Heart left ventricle (tissue), 13 donors: ENCODE measurements around the gene NNMT.

Source experiments
- POLR2A ChIP-seq, 2 donors: fragments of 450-650 bp; IDR thresholded peaks; one replicate each; pipeline ENCODE4 v1.6.1; 2017; ENCODE audit warnings: antibody characterized with exemption in 2 of 2, mild to moderate bottlenecking in 2 of 2, moderate library complexity in 2 of 2
- TF ChIP-seq, protein P1 (sequence below), 12 donors: fragments of 200-600 bp; sonication (generic) in 4 of 12; IDR thresholded peaks; one replicate each; pipeline versions ENCODE4 v1.5.0 to v1.8.0; 2018 to 2022; ENCODE audit warnings: antibody characterized with exemption in 12 of 12, mild to moderate bottlenecking in 5 of 12
- donor health status: ischemic (EF 13 %, LVEDD 7.1; RV severe dilation, severe dysfunction).
- donor health status: DM: no; HTN: yes; CAD: no.
- donor health status: DM: no; HTN: no; CAD: no.
- donor health status: ischemic (EF 25% LVEDD 6.9; RV normal size, moderate dysfunction).
- donor health status: ischemic (EF 25% LVEDD 5.7; RV mildly dilated, moderate dysfunction).
- donor health status: ischemic (EF 35%, LVEDD 5.7; RV mildly dilated, moderate dysfunction).
- donor health status: nonischemic (EF 11% LVEDD 7.7; RV severe dilation, severe dysfunction).
- donor health status: DM: yes; HTN: yes; CAD: no.
- donor health status: PGD.
- donor health status: ischemic (EF 29% LVEDD 5.4; RV normal size, mild dysfunction).
- donor health status: nonischemic (EF 23%, LVEDD 6.1; RV moderate dilation, normal function).

DNA sequence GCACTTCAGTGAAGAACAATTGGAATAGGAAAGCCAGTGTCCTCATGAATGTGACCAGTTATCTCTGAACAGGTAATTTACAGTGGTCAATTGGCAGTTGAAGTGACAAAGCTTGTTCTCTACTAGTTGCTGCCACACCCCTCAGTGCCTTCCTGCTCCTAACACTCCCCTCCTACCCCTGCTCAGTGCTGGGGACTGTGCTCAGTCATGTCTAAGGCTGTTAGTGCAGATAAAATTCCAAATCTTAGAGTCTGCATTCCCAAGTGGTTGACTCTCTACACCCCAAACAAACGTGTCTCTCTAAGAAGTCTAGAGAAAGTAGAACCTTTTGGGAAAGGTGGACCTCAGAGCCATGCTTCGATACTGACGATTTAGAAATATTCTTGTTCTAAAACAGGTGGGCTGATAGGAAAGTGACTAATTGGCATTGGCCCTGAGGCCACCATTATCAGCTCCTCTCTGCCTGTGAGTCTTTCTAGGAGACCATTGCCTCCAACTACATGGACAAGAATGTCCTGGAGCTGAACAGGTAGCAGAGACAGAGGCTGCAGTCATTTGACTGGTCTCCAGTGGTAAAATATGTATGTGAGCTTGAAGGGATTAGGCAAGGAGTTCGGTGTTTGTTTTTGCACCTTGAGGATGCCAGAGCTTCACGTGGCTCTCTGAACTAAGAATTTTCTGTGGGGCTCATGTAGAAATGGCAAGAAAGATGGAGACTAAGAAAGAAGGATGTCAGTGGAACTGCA lies 22.1 kb upstream of the NNMT start:
- TF ChIP-seq, protein P1, sequence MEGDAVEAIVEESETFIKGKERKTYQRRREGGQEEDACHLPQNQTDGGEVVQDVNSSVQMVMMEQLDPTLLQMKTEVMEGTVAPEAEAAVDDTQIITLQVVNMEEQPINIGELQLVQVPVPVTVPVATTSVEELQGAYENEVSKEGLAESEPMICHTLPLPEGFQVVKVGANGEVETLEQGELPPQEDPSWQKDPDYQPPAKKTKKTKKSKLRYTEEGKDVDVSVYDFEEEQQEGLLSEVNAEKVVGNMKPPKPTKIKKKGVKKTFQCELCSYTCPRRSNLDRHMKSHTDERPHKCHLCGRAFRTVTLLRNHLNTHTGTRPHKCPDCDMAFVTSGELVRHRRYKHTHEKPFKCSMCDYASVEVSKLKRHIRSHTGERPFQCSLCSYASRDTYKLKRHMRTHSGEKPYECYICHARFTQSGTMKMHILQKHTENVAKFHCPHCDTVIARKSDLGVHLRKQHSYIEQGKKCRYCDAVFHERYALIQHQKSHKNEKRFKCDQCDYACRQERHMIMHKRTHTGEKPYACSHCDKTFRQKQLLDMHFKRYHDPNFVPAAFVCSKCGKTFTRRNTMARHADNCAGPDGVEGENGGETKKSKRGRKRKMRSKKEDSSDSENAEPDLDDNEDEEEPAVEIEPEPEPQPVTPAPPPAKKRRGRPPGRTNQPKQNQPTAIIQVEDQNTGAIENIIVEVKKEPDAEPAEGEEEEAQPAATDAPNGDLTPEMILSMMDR (IDR thresholded peaks at IDR 0.05): no peak
- TF ChIP-seq POLR2A (IDR thresholded peaks at IDR 0.05): no peak
